ENCODE data around the gene PDCL3. TPM values are rescaled to one million over a fixed set of nuclear protein-coding genes. Genes with fewer than 3 reads are reported as not detected.

Gene PDCL3
- total and polyA plus RNA-seq, 5 donors from 2014 or later = 45.2 to 62.5 (median 55.5) TPM

GRCh38 chr2:100527440-100528015 lies 35.3 kb upstream of the PDCL3 start:
- no peaks in the 10 kb centered on the region for H3K27me3 ChIP-seq (ENCODE audit: control insufficient read depth, insufficient read depth, low read length)
- Mint-ChIP-seq H3K27ac (peak overlapping the region in 1 of 3 donors; percentile 5), H3K9me3 (peaks cover 0 to 3% (median 0%) of the 10 kb centered on the region in 7 donors), H3K4me1 (no peaks in the 10 kb centered on the region), H3K36me3 (no peaks in the 10 kb centered on the region), H3K4me3 (no peak overlapping the region), H3K27me3 (peaks cover 4% of the 10 kb centered on the region)
- H3K27ac ChIP-seq (ENCODE audit: insufficient read depth, low read length, poor library complexity, severe bottlenecking) = no peak overlapping the region
- no peaks in the 10 kb centered on the region for H3K36me3 ChIP-seq (ENCODE audit: control insufficient read depth, insufficient read depth, low read length)
- no peaks in the 10 kb centered on the region for H3K4me1 ChIP-seq (ENCODE audit: control insufficient read depth, insufficient read depth, low read length, poor library complexity, severe bottlenecking)
- no peak overlapping the region for H3K4me3 ChIP-seq (ENCODE audit: low read depth, low read length)
- DNase-seq (no peak), ATAC-seq (ENCODE audit: low read depth in 2 of 2) (no peak)
- H3K9me3 ChIP-seq (ENCODE audit: control insufficient read depth in 2 of 2, low read length in 2 of 2) = no peaks in the 10 kb centered on the region

- Histone ChIP-seq H3K27ac (ENCODE audit: insufficient read depth, low read length, poor library complexity, severe bottlenecking) (no peak overlapping the region), H3K27me3 (ENCODE audit: control insufficient read depth, insufficient read depth, low read length) (no peaks in the 10 kb centered on the region), H3K4me1 (ENCODE audit: control insufficient read depth, insufficient read depth, low read length, poor library complexity, severe bottlenecking) (no peaks in the 10 kb centered on the region), H3K4me3 (ENCODE audit: low read depth, low read length) (no peak overlapping the region), H3K36me3 (ENCODE audit: control insufficient read depth, insufficient read depth, low read length) (no peaks in the 10 kb centered on the region), H3K9me3 (ENCODE audit: control insufficient read depth in 2 of 2, low read length in 2 of 2) (no peaks in the 10 kb centered on the region)
- H3K36me3 Mint-ChIP-seq = no peaks in the 10 kb centered on the region
- no peak overlapping the region for H3K4me3 Mint-ChIP-seq
- peaks cover 2% of the 10 kb centered on the region for H3K27me3 Mint-ChIP-seq
- H3K4me1 Mint-ChIP-seq = no peaks in the 10 kb centered on the region
- no peaks in the 10 kb centered on the region for H3K9me3 Mint-ChIP-seq
- no peak for DNase-seq
- no peak overlapping the region for H3K27ac Mint-ChIP-seq
- ATAC-seq (ENCODE audit: low read depth in 2 of 2) = no peak
These were observed 33.6 kb upstream of the PDCL3 start for GRCh38 chr2:100529176-100529575.

- ATAC-seq (ENCODE audit: low read depth in 2 of 2) = no peak
- H3K9me3 Mint-ChIP-seq = no peaks in the 10 kb centered on the region
- H3K27me3 Mint-ChIP-seq = no peaks in the 10 kb centered on the region
These were observed 32.9 kb upstream of the PDCL3 start for GRCh38 chr2:100529900-100530299.

GRCh38 chr2:100535855-100536254 lies 26.9 kb upstream of the PDCL3 start:
- no peak overlapping the region for H3K27ac ChIP-seq (ENCODE audit: insufficient read depth, low read length, poor library complexity, severe bottlenecking)
- Mint-ChIP-seq H3K27ac (no peak overlapping the region), H3K36me3 (no peaks in the 10 kb centered on the region), H3K27me3 (peaks cover 15% of the 10 kb centered on the region), H3K4me3 (no peak overlapping the region), H3K9me3 (no peaks in the 10 kb centered on the region), H3K4me1 (no peaks in the 10 kb centered on the region)
- H3K36me3 ChIP-seq (ENCODE audit: control insufficient read depth, insufficient read depth, low read length) = no peaks in the 10 kb centered on the region
- H3K27me3 ChIP-seq (ENCODE audit: control insufficient read depth, insufficient read depth, low read length) = no peaks in the 10 kb centered on the region
- no peaks in the 10 kb centered on the region for H3K9me3 ChIP-seq (ENCODE audit: control insufficient read depth in 2 of 2, low read length in 2 of 2)
- ATAC-seq (ENCODE audit: low read depth in 2 of 2) (no peak), DNase-seq (no peak)
- H3K4me3 ChIP-seq (ENCODE audit: low read depth, low read length) = no peak overlapping the region
- H3K4me1 ChIP-seq (ENCODE audit: control insufficient read depth, insufficient read depth, low read length, poor library complexity, severe bottlenecking) = no peaks in the 10 kb centered on the region

More at GRCh38 chr2:100529900-100530299, 32.9 kb upstream of the PDCL3 start:
- H3K36me3 Mint-ChIP-seq = no peaks in the 10 kb centered on the region
- Histone ChIP-seq H3K9me3 (ENCODE audit: control insufficient read depth in 2 of 2, low read length in 2 of 2) (no peaks in the 10 kb centered on the region), H3K27me3 (ENCODE audit: control insufficient read depth, insufficient read depth, low read length) (no peaks in the 10 kb centered on the region), H3K36me3 (ENCODE audit: control insufficient read depth, insufficient read depth, low read length) (no peaks in the 10 kb centered on the region), H3K4me3 (ENCODE audit: low read depth, low read length) (no peak overlapping the region), H3K4me1 (ENCODE audit: control insufficient read depth, insufficient read depth, low read length, poor library complexity, severe bottlenecking) (no peaks in the 10 kb centered on the region), H3K27ac (ENCODE audit: insufficient read depth, low read length, poor library complexity, severe bottlenecking) (no peak overlapping the region)
- DNase-seq = no peak
- no peaks in the 10 kb centered on the region for H3K4me1 Mint-ChIP-seq
- H3K27ac Mint-ChIP-seq = no peak overlapping the region
- no peak overlapping the region for H3K4me3 Mint-ChIP-seq

GRCh38 chr2:100537918-100538317 lies 24.9 kb upstream of the PDCL3 start:
- Mint-ChIP-seq H3K4me1 (no peaks in the 10 kb centered on the region), H3K27ac (no peak overlapping the region), H3K9me3 (no peaks in the 10 kb centered on the region), H3K27me3 (peaks cover 15% of the 10 kb centered on the region), H3K36me3 (no peaks in the 10 kb centered on the region), H3K4me3 (no peak overlapping the region)
- Histone ChIP-seq H3K4me1 (ENCODE audit: control insufficient read depth, insufficient read depth, low read length, poor library complexity, severe bottlenecking) (no peaks in the 10 kb centered on the region), H3K27ac (ENCODE audit: insufficient read depth, low read length, poor library complexity, severe bottlenecking) (no peak overlapping the region), H3K4me3 (ENCODE audit: low read depth, low read length) (no peak overlapping the region), H3K27me3 (ENCODE audit: control insufficient read depth, insufficient read depth, low read length) (no peaks in the 10 kb centered on the region), H3K36me3 (ENCODE audit: control insufficient read depth, insufficient read depth, low read length) (no peaks in the 10 kb centered on the region), H3K9me3 (ENCODE audit: control insufficient read depth in 2 of 2, low read length in 2 of 2) (no peaks in the 10 kb centered on the region)
- DNase-seq (no peak), ATAC-seq (ENCODE audit: low read depth in 2 of 2) (no peak)

GRCh38 chr2:100539221-100539620 lies 23.6 kb upstream of the PDCL3 start:
- Histone ChIP-seq H3K9me3 (ENCODE audit: control insufficient read depth in 2 of 2, low read length in 2 of 2) (no peaks in the 10 kb centered on the region), H3K27me3 (ENCODE audit: control insufficient read depth, insufficient read depth, low read length) (no peaks in the 10 kb centered on the region), H3K4me3 (ENCODE audit: low read depth, low read length) (no peak overlapping the region), H3K4me1 (ENCODE audit: control insufficient read depth, insufficient read depth, low read length, poor library complexity, severe bottlenecking) (no peaks in the 10 kb centered on the region), H3K36me3 (ENCODE audit: control insufficient read depth, insufficient read depth, low read length) (no peaks in the 10 kb centered on the region), H3K27ac (ENCODE audit: insufficient read depth, low read length, poor library complexity, severe bottlenecking) (no peak overlapping the region)
- DNase-seq (no peak), ATAC-seq (ENCODE audit: low read depth in 2 of 2) (no peak)
- Mint-ChIP-seq H3K36me3 (no peaks in the 10 kb centered on the region), H3K9me3 (no peaks in the 10 kb centered on the region), H3K4me3 (no peak overlapping the region), H3K4me1 (no peaks in the 10 kb centered on the region), H3K27ac (no peak overlapping the region), H3K27me3 (peaks cover 15% of the 10 kb centered on the region)

GRCh38 chr2:100541404-100541803 lies 21.4 kb upstream of the PDCL3 start:
- no peaks in the 10 kb centered on the region for H3K9me3 ChIP-seq (ENCODE audit: control insufficient read depth in 2 of 2, low read length in 2 of 2)
- no peaks in the 10 kb centered on the region for H3K36me3 Mint-ChIP-seq
- H3K27me3 Mint-ChIP-seq = peaks cover 9% of the 10 kb centered on the region
- H3K4me1 ChIP-seq (ENCODE audit: control insufficient read depth, insufficient read depth, low read length, poor library complexity, severe bottlenecking) = no peaks in the 10 kb centered on the region
- H3K4me3 ChIP-seq (ENCODE audit: low read depth, low read length) = no peak overlapping the region
- no peak overlapping the region for H3K4me3 Mint-ChIP-seq
- no peaks in the 10 kb centered on the region for H3K27me3 ChIP-seq (ENCODE audit: control insufficient read depth, insufficient read depth, low read length)
- H3K27ac ChIP-seq (ENCODE audit: insufficient read depth, low read length, poor library complexity, severe bottlenecking) = no peak overlapping the region
- no peaks in the 10 kb centered on the region for H3K4me1 Mint-ChIP-seq
- H3K36me3 ChIP-seq (ENCODE audit: control insufficient read depth, insufficient read depth, low read length) = no peaks in the 10 kb centered on the region
- H3K27ac Mint-ChIP-seq = no peak overlapping the region
- no peaks in the 10 kb centered on the region for H3K9me3 Mint-ChIP-seq
- ATAC-seq (ENCODE audit: low read depth in 2 of 2) = no peak
- DNase-seq = no peak

GRCh38 chr2:100542418-100542817 lies 20.4 kb upstream of the PDCL3 start:
- no peaks in the 10 kb centered on the region for H3K36me3 ChIP-seq (ENCODE audit: control insufficient read depth, insufficient read depth, low read length)
- H3K36me3 Mint-ChIP-seq = no peaks in the 10 kb centered on the region
- H3K27ac Mint-ChIP-seq = no peak overlapping the region
- H3K27ac ChIP-seq (ENCODE audit: insufficient read depth, low read length, poor library complexity, severe bottlenecking) = no peak overlapping the region
- no peak for DNase-seq
- no peak overlapping the region for H3K4me3 ChIP-seq (ENCODE audit: low read depth, low read length)
- H3K9me3 ChIP-seq (ENCODE audit: control insufficient read depth in 2 of 2, low read length in 2 of 2) = no peaks in the 10 kb centered on the region
- no peaks in the 10 kb centered on the region for H3K9me3 Mint-ChIP-seq
- H3K4me1 Mint-ChIP-seq = no peaks in the 10 kb centered on the region
- peaks cover 12% of the 10 kb centered on the region for H3K27me3 Mint-ChIP-seq
- H3K4me1 ChIP-seq (ENCODE audit: control insufficient read depth, insufficient read depth, low read length, poor library complexity, severe bottlenecking) = no peaks in the 10 kb centered on the region
- H3K27me3 ChIP-seq (ENCODE audit: control insufficient read depth, insufficient read depth, low read length) = no peaks in the 10 kb centered on the region
- no peak overlapping the region for H3K4me3 Mint-ChIP-seq
- ATAC-seq (ENCODE audit: low read depth in 2 of 2) = no peak
